Subcutaneous adipose tissue (tissue), 4 donors: Measurements from ENCODE around the gene CCDC187. TPM values are rescaled to one million over a fixed set of nuclear protein-coding genes. Genes with fewer than 3 reads are reported as not detected.

Experiments
- total RNA-seq, 4 donors: library from RNA; depleted of rRNA; stranded (reverse); fragments of >200 nt; gene quantifications; one replicate each; pipeline ENCODE4 v1.1.0, GENCODE V29; 2016
- TF ChIP-seq, protein P1 (sequence below): fragments of 450-650 bp; IDR thresholded peaks from one replicate; pipeline ENCODE4 v1.5.1; 2016; ENCODE audit warnings: low read depth, mild to moderate bottlenecking, control low read depth, antibody characterized with exemption, moderate library complexity

CCDC187 gene
- total RNA-seq, 4 donors from 2014 or later: not detected

DNA sequence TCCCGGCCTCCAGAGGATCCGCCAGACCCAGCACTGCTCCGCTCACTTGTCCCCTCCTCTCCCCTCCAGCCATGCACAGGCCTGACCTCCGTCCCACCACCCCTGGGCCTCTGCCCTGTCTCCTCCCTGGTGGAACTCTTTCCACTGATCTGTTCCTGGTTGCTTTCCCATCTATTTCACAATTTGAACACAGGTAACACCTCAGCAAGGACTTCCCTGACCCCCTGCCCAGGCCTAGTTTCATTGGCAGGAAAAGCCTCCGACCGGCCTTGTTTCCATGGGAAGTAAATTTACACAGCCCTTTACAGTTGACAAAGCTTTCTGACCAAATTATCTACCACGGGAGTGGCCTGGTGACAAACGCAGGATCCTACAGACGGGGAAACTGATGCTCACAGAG, 73.1 kb downstream of the CCDC187 start:
- TF ChIP-seq, protein P1, sequence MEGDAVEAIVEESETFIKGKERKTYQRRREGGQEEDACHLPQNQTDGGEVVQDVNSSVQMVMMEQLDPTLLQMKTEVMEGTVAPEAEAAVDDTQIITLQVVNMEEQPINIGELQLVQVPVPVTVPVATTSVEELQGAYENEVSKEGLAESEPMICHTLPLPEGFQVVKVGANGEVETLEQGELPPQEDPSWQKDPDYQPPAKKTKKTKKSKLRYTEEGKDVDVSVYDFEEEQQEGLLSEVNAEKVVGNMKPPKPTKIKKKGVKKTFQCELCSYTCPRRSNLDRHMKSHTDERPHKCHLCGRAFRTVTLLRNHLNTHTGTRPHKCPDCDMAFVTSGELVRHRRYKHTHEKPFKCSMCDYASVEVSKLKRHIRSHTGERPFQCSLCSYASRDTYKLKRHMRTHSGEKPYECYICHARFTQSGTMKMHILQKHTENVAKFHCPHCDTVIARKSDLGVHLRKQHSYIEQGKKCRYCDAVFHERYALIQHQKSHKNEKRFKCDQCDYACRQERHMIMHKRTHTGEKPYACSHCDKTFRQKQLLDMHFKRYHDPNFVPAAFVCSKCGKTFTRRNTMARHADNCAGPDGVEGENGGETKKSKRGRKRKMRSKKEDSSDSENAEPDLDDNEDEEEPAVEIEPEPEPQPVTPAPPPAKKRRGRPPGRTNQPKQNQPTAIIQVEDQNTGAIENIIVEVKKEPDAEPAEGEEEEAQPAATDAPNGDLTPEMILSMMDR: no peak

DNA sequence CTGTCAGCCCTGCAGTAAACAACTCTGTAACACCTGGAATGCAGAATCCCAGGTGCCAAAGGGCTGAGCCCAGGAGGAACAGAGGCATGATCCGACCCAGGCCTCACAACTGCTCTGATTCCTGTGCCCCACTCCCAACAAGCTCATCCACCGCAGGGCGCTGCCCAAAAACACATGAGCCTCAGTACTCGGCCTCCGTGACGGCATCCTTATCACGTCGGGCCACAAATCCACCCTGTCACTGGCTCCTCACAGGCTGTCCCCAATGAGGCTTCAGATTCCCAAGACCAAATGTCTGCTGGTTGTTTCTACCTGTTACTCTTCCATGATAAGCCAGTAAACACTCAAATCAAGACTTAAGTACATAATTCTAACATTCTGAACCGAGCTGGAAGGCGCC, 73.5 kb downstream of the CCDC187 start:
- TF ChIP-seq, protein P1: no peak

DNA sequence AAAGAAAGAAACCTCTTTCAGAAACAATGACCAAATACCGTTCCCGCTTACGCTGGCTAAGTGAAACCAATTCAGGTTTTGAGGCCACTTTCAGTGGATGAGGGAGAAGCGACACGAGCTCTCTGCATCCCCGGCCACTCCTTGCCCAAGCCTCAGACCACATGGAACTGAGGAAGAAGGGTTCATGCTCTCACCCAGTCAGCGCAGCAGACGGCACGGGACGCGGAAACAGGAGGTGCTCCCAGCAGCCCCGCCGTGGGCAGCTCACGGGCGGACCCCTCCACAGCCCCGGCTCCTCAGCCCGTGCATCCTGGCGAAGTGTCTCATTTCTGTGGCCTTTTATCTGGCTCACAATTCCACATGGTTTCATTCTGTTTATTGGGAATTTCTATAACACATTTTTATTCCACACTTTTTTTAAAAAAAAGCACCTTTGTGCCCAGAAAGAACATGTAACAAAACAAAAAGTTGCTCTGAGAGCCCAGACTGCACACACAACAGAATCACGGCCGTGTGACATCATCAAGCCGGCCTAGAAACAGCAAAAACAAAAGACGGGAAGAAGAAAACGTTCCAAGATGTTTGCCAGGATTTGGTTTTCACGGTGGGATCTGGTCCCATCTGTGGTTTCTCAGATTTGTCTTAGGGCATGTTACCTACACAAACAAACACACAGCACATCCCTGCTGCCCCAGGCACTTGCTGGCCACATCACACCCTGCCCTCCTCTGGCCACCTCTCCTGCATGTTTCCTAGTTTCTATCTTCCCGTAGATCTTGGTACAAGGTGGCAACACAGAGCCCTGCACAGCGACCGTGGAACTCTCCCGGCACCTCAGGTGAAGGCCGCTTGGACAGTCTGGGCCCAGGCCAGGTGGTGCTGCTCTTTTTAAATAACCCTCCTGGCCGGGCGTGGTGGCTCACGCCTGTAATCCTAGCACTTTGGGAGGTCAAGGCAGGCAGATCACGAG, 74.5 kb downstream of the CCDC187 start:
- TF ChIP-seq, protein P1: no peak

DNA sequence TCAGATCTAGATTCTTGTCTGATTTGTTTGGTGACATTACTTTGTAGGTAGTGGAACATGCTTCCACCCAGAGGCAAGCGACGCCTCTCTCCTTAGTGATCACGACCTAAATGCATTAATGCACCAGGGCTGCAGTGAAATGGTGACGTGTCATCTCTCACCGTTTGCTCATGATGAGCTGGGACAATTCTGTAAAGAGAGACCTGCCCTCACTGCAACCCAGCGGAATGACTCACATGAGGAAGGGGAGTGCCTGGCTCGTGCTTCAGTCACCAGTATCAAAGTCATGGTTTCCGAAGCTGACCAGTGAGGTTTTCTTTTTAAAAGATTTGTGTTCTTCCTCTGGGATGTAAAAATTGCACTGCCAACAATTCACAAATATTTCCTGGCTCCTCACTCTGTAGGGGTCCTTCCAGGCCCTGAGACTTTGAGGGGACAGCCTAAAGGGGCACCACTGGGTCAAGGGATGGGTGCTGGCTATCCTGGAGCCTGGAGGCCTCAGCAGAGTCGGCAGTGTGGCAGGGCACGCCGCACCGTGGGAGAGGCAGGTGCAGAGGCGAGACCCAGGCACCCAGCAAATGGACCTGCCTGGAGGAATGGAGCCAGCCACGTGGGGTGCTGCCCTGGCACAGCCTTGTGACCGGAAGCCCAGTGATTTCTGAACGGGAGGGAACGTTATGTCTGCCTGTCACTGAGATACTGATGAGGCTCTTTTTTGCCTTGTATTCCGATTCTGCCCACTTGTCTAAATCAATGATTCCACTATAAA, 75.6 kb downstream of the CCDC187 start:
- TF ChIP-seq, protein P1: no peak

DNA sequence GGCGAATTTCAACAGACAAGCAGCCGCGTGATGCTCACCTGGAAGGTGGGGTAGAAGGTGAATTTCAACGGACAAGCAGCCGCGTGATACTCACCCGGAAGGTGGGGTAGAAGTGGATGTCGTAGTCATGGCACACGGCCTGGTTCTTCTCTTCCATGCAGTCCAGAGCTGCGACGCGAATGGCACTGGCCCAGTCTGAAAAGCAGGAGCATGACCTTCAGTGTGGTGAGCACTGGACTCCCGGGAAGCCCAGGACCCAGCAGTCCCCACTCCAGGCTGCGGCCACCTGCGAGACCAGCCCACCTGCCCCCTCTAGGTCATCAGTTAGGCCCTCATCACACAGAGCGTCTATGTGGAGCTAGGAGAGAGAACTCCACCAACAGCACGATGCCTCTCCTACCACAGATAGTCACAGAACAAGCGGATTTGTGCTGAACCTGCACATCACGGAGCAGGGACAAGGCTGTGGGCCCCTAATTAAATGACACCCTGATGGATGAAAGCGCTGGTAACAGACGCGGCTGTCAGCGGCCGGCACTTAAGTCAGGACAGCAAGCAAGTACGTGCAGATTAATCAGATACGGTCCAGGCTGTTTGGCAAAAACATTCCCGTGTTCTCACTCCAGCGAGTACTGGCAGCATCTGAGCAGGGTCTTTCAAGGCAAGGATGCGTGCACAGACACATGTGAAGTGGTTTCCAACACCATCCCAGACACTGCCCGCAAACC, 77.0 kb downstream of the CCDC187 start:
- TF ChIP-seq, protein P1: no peak

DNA sequence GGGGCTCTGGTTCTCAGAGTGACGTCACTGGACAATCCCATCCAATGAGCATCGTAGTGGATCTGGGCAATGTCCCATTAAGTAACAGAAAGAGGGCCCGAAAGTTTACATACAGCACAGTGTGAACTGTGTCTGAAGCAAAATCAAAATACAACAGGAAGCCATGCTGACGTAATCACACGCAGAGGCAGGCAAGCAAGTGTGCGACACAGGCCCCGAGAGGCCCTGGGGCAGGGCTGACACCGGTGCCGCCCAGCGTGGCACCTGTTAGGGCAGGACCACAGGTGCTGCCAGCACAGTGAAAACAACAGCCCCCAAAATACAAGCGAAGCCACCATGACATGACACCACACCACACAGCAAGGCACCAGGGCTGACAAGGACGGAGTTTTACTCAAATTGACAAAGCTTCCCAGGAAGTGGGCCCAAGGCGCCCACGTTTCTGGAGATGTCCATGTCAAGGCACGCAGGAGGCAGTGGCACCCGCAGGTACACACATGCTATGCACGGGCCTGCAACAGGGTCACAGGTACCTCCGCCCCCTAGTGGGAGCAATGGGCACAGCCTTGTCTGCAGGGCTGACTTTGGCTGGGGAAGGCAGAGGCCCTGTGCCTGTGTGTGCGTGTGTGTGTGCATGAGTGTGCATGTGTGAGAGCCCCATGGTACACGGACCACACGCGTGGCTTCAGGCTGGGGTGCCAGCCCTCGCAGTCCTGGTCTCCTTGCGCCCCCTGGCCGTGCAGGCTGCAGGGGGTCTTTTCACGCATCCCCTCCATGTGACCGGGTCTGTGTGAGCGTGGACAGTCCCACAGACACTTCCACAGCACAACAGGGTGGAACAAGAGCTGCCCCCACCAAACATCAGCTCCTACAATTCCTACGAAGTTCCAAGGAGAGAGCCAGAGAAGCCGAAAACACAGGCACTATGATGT, 77.9 kb downstream of the CCDC187 start:
- TF ChIP-seq, protein P1: no peak
